ENCODE measurements around the gene SMYD3.

- TF ChIP-seq, protein P1, sequence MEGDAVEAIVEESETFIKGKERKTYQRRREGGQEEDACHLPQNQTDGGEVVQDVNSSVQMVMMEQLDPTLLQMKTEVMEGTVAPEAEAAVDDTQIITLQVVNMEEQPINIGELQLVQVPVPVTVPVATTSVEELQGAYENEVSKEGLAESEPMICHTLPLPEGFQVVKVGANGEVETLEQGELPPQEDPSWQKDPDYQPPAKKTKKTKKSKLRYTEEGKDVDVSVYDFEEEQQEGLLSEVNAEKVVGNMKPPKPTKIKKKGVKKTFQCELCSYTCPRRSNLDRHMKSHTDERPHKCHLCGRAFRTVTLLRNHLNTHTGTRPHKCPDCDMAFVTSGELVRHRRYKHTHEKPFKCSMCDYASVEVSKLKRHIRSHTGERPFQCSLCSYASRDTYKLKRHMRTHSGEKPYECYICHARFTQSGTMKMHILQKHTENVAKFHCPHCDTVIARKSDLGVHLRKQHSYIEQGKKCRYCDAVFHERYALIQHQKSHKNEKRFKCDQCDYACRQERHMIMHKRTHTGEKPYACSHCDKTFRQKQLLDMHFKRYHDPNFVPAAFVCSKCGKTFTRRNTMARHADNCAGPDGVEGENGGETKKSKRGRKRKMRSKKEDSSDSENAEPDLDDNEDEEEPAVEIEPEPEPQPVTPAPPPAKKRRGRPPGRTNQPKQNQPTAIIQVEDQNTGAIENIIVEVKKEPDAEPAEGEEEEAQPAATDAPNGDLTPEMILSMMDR (IDR thresholded peaks at IDR 0.05; ENCODE audit: low read depth, low read length, poor library complexity, severe bottlenecking) = no peak
- no peak for TF ChIP-seq EZH2phosphoT487 (IDR thresholded peaks at IDR 0.05; ENCODE audit: borderline replicate concordance, low read length)
Observed at GRCh38 chr1:245707941-245708340, 799.1 kb downstream of the SMYD3 start.

All from DOHH2 (cell line).